WTC11 (cell line): ENCODE measurements around the gene ALKBH7. TPM values are rescaled to one million over a fixed set of nuclear protein-coding genes. Genes with fewer than 3 reads are reported as not detected.
A peak's percentile ranks its signal among the peaks of the same experiment; 100 is the strongest.

Experiments
- ATAC-seq: fragments of 200-7000 bp; cut with Tn5 transposase; 2 replicates; pipeline ENCODE4 v1.10.0; 2021; ENCODE audit warnings: mild to moderate bottlenecking, moderate library complexity
- CTCF ChIA-PET: fragments of 300-600 bp; sonication (Branson Sonifier 250); formaldehyde crosslinking; loops from one replicate; lab custom pipeline; 2021; ENCODE audit warnings: antibody characterized with exemption; lab: Charles Lee
- POLR2A ChIA-PET: fragments of 350-600 bp; sonication (Branson Sonifier 250); formaldehyde crosslinking; loops from one replicate; lab custom pipeline; 2021; ENCODE audit warnings: antibody characterized with exemption; lab: Charles Lee
- DNase-seq: peaks from one replicate; pipeline ENCODE4 v3.0.0; 2021; ENCODE audit warnings: low spot score
- H3K27ac Mint-ChIP-seq: 2 replicates; pipeline ENCODE4 v1.8.0; 2021; ENCODE audit warnings: mixed read lengths
- H3K27me3 Mint-ChIP-seq: 2 replicates; pipeline ENCODE4 v1.8.0; 2021; ENCODE audit warnings: low read depth, mild to moderate bottlenecking, moderate library complexity, mixed read lengths
- H3K36me3 Mint-ChIP-seq: 2 replicates; pipeline ENCODE4 v1.8.0; 2021; ENCODE audit warnings: mixed read lengths
- H3K4me1 Mint-ChIP-seq: 2 replicates; pipeline ENCODE4 v1.8.0; 2022; ENCODE audit warnings: mixed read lengths
- H3K4me3 Mint-ChIP-seq: 2 replicates; pipeline ENCODE4 v1.8.0; 2021; ENCODE audit warnings: mild to moderate bottlenecking, moderate library complexity, mixed read lengths
- H3K9me3 Mint-ChIP-seq: 2 replicates; pipeline ENCODE4 v1.8.0; 2021; ENCODE audit warnings: mixed read lengths
- CREB1 ChIP-seq: sonication (generic); formaldehyde crosslinking; IDR thresholded peaks from 2 replicates; pipeline ENCODE4 v1.8.0; 2023; ENCODE audit warnings: mild to moderate bottlenecking, missing genetic modification reagents
- CREM ChIP-seq: sonication (generic); formaldehyde crosslinking; IDR thresholded peaks from 2 replicates; pipeline ENCODE4 v1.8.1; 2022; ENCODE audit warnings: mild to moderate bottlenecking, missing genetic modification reagents, moderate library complexity
- ETV6 ChIP-seq: sonication (generic); formaldehyde crosslinking; IDR thresholded peaks from 2 replicates; pipeline ENCODE4 v1.8.1; 2022; ENCODE audit warnings: mild to moderate bottlenecking, missing genetic modification reagents
- GABPB1 ChIP-seq: sonication (generic); formaldehyde crosslinking; IDR thresholded peaks from 2 replicates; pipeline ENCODE4 v1.8.1; 2023; ENCODE audit warnings: mild to moderate bottlenecking, missing genetic modification reagents
- MYBL2 ChIP-seq: sonication (generic); formaldehyde crosslinking; IDR thresholded peaks from 2 replicates; pipeline ENCODE4 v1.8.1; 2023; ENCODE audit warnings: mild to moderate bottlenecking, moderate library complexity, missing genetic modification reagents
- NFATC4 ChIP-seq: fragments of 250-450 bp; sonication (Bioruptor Pico); IDR thresholded peaks from 2 replicates; pipeline ENCODE4 v1.9.0; 2021; ENCODE audit warnings: mild to moderate bottlenecking
- NFE2L1 ChIP-seq: sonication (generic); formaldehyde crosslinking; IDR thresholded peaks from 2 replicates; pipeline ENCODE4 v1.8.1; 2023; ENCODE audit warnings: missing genetic modification reagents
- NFYB ChIP-seq: sonication (generic); formaldehyde crosslinking; conservative IDR thresholded peaks from 2 replicates; pipeline ENCODE4 v1.8.0; 2022; ENCODE audit warnings: low read depth, missing genetic modification reagents
- NR1H2 ChIP-seq: sonication (generic); formaldehyde crosslinking; IDR thresholded peaks from 2 replicates; pipeline ENCODE4 v1.9.0; 2021; ENCODE audit warnings: mild to moderate bottlenecking, moderate library complexity, missing genetic modification reagents
- NR2C2 ChIP-seq: sonication (generic); formaldehyde crosslinking; IDR thresholded peaks from 2 replicates; pipeline ENCODE4 v1.8.0; 2022; ENCODE audit warnings: mild to moderate bottlenecking, missing genetic modification reagents
- SMAD3 ChIP-seq: sonication (generic); formaldehyde crosslinking; IDR thresholded peaks from 2 replicates; pipeline ENCODE4 v1.8.0; 2022; ENCODE audit warnings: missing genetic modification reagents, mild to moderate bottlenecking, borderline replicate concordance
- SP1 ChIP-seq: sonication (generic); formaldehyde crosslinking; conservative IDR thresholded peaks from 2 replicates; pipeline ENCODE4 v1.8.1; 2022; ENCODE audit warnings: missing genetic modification reagents
- TEAD1 ChIP-seq: sonication (generic); formaldehyde crosslinking; IDR thresholded peaks from 2 replicates; pipeline ENCODE4 v1.8.0; 2022; ENCODE audit warnings: mild to moderate bottlenecking, missing genetic modification reagents
- ZBTB21 ChIP-seq: sonication (generic); formaldehyde crosslinking; IDR thresholded peaks from 2 replicates; pipeline ENCODE4 v1.8.1; 2023; ENCODE audit warnings: mild to moderate bottlenecking, missing genetic modification reagents, borderline replicate concordance
- ZNF219 ChIP-seq: sonication (generic); formaldehyde crosslinking; IDR thresholded peaks from 2 replicates; pipeline ENCODE4 v1.8.0; 2023; ENCODE audit warnings: missing genetic modification reagents, mild to moderate bottlenecking, borderline replicate concordance
- ZNF232 ChIP-seq: sonication (generic); formaldehyde crosslinking; IDR thresholded peaks from 2 replicates; pipeline ENCODE4 v1.8.0; 2022; ENCODE audit warnings: mild to moderate bottlenecking, missing genetic modification reagents
- total RNA-seq: library from RNA; stranded (reverse); gene quantifications from 3 replicates; pipeline ENCODE4 v1.2.3, GENCODE V29; 2021
- TF ChIP-seq, protein P1 (sequence below): sonication (generic); formaldehyde crosslinking; IDR thresholded peaks from 2 replicates; pipeline ENCODE4 v1.8.1; 2023; ENCODE audit warnings: mild to moderate bottlenecking, moderate library complexity, missing genetic modification reagents
- TF ChIP-seq, protein P2 (sequence below): sonication (generic); formaldehyde crosslinking; IDR thresholded peaks from 2 replicates; pipeline ENCODE4 v1.8.0; 2022; ENCODE audit warnings: mild to moderate bottlenecking, missing genetic modification reagents
- TF ChIP-seq, protein P3 (sequence below): sonication (generic); formaldehyde crosslinking; IDR thresholded peaks from 2 replicates; pipeline ENCODE4 v1.8.0; 2023; ENCODE audit warnings: mild to moderate bottlenecking, missing genetic modification reagents
- TF ChIP-seq, protein P4 (sequence below): sonication (generic); formaldehyde crosslinking; IDR thresholded peaks from 2 replicates; pipeline ENCODE4 v1.8.0; 2022; ENCODE audit warnings: mild to moderate bottlenecking, missing genetic modification reagents
- TF ChIP-seq, protein P5 (sequence below): sonication (generic); formaldehyde crosslinking; IDR thresholded peaks from 2 replicates; pipeline ENCODE4 v1.8.1; 2023; ENCODE audit warnings: mild to moderate bottlenecking, missing genetic modification reagents, moderate library complexity
- TF ChIP-seq, protein P6 (sequence below): sonication (generic); formaldehyde crosslinking; IDR thresholded peaks from 2 replicates; pipeline ENCODE4 v1.8.1; 2022; ENCODE audit warnings: missing genetic modification reagents, borderline replicate concordance
- TF ChIP-seq, protein P7 (sequence below): fragments of 200-600 bp; IDR thresholded peaks from 2 replicates; pipeline ENCODE4 v1.8.0; 2022; ENCODE audit warnings: antibody characterized with exemption

Gene ALKBH7
- total RNA-seq, 1 experiment from 2014 or later: 96.4 TPM

DNA sequence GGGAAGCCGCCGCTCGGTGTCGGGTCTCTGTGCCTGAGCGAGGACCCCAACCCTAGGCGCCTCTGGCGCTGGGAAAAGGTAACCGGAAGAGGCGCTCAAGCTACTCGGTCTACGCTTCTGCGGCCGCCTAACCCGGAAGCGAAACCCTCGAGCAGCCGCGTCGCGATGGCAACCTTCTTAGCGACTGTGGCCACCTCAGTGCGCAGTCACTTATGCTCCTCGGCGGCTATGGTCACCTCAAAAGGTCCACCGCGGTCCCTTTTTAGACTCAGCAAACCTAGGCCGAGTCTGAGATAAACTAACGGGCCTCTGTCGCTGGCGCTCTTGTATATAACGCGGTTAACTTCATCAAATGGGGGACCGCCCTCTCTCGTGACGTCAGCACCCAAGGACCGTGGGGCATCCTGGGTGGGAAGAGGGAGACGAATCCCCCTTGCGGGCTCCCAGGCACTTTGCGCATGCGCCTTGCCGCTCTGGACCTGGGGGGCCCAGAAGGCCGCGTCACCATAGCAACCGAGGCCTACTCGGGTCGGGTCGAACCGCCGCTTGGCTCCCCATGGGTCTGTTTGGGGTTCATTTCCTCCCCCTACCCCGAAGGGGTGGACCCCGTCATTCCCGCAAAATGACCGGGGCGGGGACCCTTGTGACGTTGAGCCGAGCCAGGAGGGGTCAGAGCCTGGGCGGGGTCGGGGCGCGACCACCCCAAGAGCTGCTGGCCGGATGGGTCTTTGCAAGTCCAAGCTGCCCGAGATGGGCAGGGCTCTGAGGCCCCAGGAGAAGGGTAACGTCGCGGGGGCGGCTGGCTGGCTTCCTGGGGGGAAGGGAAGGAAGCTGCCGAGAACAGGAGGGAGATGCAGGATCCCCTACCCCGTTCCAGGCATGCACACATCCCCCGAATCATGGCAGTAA lies 20.7 kb downstream of the ALKBH7 start, which contains the start of gene GTF2F1:
Gene GTF2F1, minus strand, starts transcription at position 91 of the 909 bp plus-strand sequence. CDS start 169 bp downstream, outside the sequence.
- CTCF ChIA-PET: interaction anchor here (0.7 to 2.0 kb wide), 8 partner anchors 10 to 175 kb away, joined by 3 to 7 read pairs (median 4); partner anchors contain the start of gene ALKBH7
- Mint-ChIP-seq H3K27me3 (no peaks in the 10 kb centered on the region), H3K4me3 (peak within 1 kb of the TSS; percentile 94), H3K4me1 (peaks cover 22% of the 10 kb centered on the region), H3K27ac (peak within 1 kb of the TSS; percentile 96), H3K9me3 (no peaks in the 10 kb centered on the region), H3K36me3 (peaks cover 9% of the 10 kb centered on the region)
- POLR2A ChIA-PET: interaction anchor here (1.2 to 1.7 kb wide), 5 partner anchors 16 to 32 kb away, joined by 4 to 8 read pairs (median 6); partner anchors contain the start of genes ALKBH7, CLPP and KHSRP
- ATAC-seq: peak; percentile 77
- DNase-seq: peak; percentile 95
- TF ChIP-seq NFE2L1 (CRISPR knock-in tag): peak; percentile 58; the same call in 1 of the 2 replicates
- TF ChIP-seq ZNF232 (CRISPR knock-in tag): 0 out of 2 replicates have a peak, but pooled peaks have one; percentile 77
- peak; percentile 60 for TF ChIP-seq CREB1 (CRISPR knock-in tag)
- TF ChIP-seq MYBL2: peak; percentile 15; the same call in 1 of the 2 replicates
- peak; percentile 89 for TF ChIP-seq CREM (CRISPR knock-in tag)
- peak; percentile 76 for TF ChIP-seq GABPB1 (CRISPR knock-in tag)
- TF ChIP-seq, protein P1, sequence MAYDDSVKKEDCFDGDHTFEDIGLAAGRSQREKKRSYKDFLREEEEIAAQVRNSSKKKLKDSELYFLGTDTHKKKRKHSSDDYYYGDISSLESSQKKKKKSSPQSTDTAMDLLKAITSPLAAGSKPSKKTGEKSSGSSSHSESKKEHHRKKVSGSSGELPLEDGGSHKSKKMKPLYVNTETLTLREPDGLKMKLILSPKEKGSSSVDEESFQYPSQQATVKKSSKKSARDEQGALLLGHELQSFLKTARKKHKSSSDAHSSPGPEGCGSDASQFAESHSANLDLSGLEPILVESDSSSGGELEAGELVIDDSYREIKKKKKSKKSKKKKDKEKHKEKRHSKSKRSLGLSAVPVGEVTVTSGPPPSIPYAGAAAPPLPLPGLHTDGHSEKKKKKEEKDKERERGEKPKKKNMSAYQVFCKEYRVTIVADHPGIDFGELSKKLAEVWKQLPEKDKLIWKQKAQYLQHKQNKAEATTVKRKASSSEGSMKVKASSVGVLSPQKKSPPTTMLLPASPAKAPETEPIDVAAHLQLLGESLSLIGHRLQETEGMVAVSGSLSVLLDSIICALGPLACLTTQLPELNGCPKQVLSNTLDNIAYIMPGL (CRISPR knock-in tag): peak; percentile 68; the same call in 1 of the 2 replicates
- TF ChIP-seq NR1H2 (CRISPR knock-in tag): no peak
- peak; percentile 96 for TF ChIP-seq NR2C2 (CRISPR knock-in tag)
- TF ChIP-seq, protein P2, sequence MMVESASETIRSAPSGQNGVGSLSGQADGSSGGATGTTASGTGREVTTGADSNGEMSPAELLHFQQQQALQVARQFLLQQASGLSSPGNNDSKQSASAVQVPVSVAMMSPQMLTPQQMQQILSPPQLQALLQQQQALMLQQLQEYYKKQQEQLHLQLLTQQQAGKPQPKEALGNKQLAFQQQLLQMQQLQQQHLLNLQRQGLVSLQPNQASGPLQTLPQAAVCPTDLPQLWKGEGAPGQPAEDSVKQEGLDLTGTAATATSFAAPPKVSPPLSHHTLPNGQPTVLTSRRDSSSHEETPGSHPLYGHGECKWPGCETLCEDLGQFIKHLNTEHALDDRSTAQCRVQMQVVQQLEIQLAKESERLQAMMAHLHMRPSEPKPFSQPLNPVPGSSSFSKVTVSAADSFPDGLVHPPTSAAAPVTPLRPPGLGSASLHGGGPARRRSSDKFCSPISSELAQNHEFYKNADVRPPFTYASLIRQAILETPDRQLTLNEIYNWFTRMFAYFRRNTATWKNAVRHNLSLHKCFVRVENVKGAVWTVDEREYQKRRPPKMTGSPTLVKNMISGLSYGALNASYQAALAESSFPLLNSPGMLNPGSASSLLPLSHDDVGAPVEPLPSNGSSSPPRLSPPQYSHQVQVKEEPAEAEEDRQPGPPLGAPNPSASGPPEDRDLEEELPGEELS (CRISPR knock-in tag): peak; percentile 13; the same call in 1 of the 2 replicates
- no peak for TF ChIP-seq NFATC4
- peak; percentile 62 for TF ChIP-seq SP1 (CRISPR knock-in tag)
- TF ChIP-seq, protein P3, sequence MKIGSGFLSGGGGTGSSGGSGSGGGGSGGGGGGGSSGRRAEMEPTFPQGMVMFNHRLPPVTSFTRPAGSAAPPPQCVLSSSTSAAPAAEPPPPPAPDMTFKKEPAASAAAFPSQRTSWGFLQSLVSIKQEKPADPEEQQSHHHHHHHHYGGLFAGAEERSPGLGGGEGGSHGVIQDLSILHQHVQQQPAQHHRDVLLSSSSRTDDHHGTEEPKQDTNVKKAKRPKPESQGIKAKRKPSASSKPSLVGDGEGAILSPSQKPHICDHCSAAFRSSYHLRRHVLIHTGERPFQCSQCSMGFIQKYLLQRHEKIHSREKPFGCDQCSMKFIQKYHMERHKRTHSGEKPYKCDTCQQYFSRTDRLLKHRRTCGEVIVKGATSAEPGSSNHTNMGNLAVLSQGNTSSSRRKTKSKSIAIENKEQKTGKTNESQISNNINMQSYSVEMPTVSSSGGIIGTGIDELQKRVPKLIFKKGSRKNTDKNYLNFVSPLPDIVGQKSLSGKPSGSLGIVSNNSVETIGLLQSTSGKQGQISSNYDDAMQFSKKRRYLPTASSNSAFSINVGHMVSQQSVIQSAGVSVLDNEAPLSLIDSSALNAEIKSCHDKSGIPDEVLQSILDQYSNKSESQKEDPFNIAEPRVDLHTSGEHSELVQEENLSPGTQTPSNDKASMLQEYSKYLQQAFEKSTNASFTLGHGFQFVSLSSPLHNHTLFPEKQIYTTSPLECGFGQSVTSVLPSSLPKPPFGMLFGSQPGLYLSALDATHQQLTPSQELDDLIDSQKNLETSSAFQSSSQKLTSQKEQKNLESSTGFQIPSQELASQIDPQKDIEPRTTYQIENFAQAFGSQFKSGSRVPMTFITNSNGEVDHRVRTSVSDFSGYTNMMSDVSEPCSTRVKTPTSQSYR: 0 out of 2 replicates have a peak, but pooled peaks have one; percentile 41
- TF ChIP-seq, protein P4, sequence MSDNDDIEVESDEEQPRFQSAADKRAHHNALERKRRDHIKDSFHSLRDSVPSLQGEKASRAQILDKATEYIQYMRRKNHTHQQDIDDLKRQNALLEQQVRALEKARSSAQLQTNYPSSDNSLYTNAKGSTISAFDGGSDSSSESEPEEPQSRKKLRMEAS: 0 out of 2 replicates have a peak, but pooled peaks have one; percentile 48
- peak; percentile 36; the same call in 1 of the 2 replicates for TF ChIP-seq ETV6
- TF ChIP-seq SMAD3 (CRISPR knock-in tag): 0 out of 2 replicates have a peak, but pooled peaks have one; percentile 24
- 0 out of 2 replicates have a peak, but pooled peaks have one; percentile 1 for TF ChIP-seq NFYB
- TF ChIP-seq, protein P5, sequence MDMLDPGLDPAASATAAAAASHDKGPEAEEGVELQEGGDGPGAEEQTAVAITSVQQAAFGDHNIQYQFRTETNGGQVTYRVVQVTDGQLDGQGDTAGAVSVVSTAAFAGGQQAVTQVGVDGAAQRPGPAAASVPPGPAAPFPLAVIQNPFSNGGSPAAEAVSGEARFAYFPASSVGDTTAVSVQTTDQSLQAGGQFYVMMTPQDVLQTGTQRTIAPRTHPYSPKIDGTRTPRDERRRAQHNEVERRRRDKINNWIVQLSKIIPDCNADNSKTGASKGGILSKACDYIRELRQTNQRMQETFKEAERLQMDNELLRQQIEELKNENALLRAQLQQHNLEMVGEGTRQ (CRISPR knock-in tag): no peak
- TF ChIP-seq ZNF219 (CRISPR knock-in tag): no peak
- TF ChIP-seq, protein P6, sequence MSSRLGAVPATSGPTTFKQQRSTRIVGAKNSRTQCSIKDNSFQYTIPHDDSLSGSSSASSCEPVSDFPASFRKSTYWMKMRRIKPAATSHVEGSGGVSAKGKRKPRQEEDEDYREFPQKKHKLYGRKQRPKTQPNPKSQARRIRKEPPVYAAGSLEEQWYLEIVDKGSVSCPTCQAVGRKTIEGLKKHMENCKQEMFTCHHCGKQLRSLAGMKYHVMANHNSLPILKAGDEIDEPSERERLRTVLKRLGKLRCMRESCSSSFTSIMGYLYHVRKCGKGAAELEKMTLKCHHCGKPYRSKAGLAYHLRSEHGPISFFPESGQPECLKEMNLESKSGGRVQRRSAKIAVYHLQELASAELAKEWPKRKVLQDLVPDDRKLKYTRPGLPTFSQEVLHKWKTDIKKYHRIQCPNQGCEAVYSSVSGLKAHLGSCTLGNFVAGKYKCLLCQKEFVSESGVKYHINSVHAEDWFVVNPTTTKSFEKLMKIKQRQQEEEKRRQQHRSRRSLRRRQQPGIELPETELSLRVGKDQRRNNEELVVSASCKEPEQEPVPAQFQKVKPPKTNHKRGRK (CRISPR knock-in tag): no peak
- peak; percentile 31; the same call in 1 of the 2 replicates for TF ChIP-seq TEAD1 (CRISPR knock-in tag)
- TF ChIP-seq, protein P7, sequence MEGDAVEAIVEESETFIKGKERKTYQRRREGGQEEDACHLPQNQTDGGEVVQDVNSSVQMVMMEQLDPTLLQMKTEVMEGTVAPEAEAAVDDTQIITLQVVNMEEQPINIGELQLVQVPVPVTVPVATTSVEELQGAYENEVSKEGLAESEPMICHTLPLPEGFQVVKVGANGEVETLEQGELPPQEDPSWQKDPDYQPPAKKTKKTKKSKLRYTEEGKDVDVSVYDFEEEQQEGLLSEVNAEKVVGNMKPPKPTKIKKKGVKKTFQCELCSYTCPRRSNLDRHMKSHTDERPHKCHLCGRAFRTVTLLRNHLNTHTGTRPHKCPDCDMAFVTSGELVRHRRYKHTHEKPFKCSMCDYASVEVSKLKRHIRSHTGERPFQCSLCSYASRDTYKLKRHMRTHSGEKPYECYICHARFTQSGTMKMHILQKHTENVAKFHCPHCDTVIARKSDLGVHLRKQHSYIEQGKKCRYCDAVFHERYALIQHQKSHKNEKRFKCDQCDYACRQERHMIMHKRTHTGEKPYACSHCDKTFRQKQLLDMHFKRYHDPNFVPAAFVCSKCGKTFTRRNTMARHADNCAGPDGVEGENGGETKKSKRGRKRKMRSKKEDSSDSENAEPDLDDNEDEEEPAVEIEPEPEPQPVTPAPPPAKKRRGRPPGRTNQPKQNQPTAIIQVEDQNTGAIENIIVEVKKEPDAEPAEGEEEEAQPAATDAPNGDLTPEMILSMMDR: no peak
- TF ChIP-seq ZBTB21 (CRISPR knock-in tag): 0 out of 2 replicates have a peak, but pooled peaks have one; percentile 44
